HG02973 (cell line): Measurements from ENCODE around the gene S100A6.

Experiments used
- ATAC-seq: cut with Tn5 transposase; IDR thresholded peaks from one replicate; pipeline ENCODE4 v1.9.1; 2021; ENCODE audit warnings: moderate library complexity; ENCODE audit not compliant: unreplicated experiment

The S100A6 gene

DNA sequence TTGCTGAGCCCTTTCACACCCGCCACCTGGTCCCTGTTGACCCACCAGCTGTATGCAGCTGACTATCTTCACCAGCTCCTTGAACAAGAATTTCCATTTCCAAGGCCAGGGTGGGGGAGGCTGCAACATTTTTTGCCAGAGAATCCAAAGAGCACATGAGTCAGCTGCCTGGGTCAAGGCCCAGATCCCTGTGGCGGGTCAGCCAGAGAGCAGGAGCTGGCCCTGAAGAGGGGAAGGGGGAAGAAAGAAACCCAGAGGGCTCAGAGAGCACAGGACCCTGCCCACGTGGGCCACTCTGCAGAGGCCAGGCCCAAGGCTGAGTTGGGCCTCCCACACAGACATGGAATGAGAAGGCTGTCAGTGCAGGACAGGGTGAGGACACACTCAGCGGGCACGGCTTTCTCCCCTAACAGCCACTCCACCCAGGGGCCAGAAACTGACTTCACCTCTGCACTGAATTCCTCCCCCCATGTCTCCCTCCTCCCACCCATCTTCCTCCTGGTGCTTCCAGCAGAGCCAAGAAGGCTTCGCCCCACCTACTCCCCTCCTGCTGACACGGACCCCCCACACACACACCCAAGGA lies 28.9 kb downstream of the S100A6 start:
- no peak for ATAC-seq

DNA sequence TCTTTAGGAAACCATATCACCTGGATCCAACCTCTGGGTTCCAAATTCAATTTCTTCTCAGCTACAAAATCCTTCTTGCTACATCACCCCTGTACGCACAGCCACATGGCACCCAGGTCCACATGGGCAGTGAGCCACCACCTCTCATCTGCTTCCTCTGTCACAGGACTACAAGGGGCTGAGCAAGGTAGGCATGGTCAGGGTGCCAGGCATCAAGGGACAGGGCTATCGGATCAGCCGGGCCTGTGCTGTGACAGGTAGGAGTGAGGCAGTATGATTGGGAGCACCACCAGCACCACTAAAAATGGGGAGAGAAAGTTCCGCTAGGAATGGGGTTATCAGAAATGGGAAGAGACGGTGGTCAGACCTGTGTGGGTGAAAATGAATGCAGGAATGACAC lies 29.4 kb downstream of the S100A6 start:
- ATAC-seq, result no peak

DNA sequence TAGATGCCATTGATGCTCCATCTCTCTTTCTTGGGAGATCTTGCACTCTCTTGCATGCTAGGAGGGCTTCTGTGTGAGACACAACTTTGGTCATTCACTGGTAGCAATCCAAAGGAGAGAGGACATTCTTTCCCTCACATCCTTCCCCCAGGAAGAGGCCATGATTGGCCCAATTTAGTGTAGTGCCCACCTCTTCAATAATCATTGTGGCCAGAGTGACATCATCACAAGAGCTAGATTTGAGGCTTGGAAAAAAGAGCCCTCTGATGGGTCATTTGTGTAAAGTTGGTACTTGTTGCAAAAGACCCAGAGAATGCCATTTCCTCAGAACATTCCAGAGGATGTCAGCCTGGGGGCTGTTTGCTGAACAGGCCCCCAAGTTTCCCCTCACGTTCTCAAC lies 30.2 kb downstream of the S100A6 start:
- ATAC-seq, result no peak

DNA sequence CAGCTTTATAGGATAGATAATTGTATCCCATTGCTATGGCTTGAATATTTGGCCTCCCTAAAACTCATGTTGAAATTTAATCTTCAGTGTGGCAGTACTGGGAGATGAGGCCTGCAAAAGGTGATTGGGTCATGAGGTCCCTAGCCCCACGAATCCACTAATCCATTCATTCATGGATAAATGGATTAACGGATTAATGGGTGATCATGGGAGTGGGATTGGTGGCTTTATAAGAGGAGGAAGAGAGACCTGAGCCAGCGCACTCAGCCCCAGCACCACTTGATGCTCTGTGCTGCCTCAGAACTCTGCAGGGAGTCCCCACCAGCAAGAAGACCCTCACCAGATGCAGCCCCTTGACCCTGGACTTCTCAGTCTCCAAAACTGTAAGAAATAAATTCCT lies 32.0 kb downstream of the S100A6 start:
- ATAC-seq, result no peak

DNA sequence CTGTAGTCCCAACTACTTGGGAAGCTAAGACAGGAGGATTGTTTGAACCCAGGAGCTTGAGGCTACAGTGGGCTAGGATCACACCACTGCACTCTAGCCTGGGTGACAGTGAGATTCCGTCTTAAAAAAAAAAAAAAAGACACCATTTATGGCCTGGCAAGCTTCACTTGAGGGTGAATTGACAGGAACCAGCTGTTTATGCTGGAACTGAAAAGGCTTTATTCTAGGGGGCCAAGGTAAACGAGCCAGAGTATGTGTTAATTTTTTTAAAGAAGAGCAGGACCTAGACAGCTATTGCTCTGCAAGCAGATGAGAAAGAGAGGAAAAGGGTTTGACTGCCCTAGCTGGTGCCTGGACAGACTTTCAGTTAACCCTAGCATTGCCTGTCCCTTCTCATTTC lies 37.0 kb downstream of the S100A6 start:
- no peak for ATAC-seq

DNA sequence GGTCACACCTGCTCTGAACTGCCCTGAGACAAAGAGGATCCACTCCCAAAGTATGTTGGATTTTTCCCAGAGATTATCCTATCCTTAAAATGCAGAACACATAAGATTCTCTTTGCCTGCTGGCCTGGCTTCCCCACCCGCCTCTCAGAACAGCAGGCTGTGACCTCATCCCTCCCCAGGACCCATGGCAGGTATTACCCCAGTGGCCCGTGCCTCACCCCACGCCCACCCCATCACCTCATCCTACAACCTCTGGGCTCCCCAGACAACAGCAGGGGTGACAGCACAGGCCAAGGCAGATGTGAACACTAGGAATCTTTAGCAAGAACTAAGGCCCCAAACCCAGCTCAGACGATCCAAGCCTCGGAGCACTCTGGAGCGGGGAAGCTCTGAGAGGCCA lies 40.3 kb downstream of the S100A6 start:
- no peak for ATAC-seq

DNA sequence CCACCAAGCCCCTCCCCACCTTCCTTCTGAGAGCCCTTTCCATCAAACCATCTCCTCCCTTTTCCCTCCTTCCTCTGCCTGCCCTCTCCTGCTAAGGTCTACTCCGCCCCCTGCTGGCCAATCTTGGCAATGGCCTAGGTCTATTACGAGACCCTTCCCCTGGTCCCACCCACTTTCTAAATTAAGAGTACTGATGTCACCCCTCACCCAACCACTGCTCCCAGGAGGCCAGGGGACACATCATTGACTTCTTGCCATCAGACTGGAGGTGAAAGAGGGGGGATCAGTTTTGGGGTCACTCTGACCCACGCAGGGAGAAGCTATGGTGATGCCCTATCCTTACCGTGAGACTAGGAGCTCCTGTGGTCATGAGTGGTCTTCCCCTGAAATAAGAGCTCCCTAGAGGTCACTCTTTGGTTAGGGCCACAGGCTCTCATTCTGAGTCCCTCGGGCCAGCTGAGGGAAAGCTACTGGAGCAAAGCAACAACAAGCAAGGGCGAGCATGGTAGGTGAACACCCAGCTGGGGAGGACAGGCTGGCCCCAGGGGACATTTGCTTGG lies 40.7 kb downstream of the S100A6 start:
- ATAC-seq, result no peak

DNA sequence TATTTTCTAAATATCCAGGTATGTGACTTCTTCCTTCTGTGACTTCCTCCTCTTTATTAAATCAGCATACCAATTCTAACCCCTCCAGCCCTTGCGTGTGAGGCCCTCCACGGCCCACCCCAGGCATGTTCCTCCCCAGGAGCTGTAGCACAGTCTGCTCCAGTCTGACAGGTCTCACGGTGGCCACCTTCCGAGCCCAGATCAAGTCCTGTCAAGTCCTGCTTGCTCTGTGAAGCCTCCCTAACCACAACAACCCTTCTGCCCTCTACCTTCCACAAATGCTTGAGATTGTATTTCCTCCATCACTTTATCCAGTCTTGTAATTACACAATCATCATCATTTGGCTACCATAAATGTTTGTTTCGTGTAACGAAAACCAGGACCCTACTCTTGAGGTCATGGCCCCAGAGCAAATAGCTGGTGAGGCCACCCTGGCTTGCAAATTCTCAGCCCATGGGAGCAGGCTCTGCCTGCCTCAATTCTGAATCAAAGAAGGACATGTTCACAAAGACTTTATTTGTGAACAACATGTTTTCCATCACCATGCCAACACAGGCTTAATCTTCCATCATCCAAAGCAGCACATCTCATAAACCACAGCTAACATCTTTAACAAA lies 42.3 kb downstream of the S100A6 start:
- no peak for ATAC-seq

DNA sequence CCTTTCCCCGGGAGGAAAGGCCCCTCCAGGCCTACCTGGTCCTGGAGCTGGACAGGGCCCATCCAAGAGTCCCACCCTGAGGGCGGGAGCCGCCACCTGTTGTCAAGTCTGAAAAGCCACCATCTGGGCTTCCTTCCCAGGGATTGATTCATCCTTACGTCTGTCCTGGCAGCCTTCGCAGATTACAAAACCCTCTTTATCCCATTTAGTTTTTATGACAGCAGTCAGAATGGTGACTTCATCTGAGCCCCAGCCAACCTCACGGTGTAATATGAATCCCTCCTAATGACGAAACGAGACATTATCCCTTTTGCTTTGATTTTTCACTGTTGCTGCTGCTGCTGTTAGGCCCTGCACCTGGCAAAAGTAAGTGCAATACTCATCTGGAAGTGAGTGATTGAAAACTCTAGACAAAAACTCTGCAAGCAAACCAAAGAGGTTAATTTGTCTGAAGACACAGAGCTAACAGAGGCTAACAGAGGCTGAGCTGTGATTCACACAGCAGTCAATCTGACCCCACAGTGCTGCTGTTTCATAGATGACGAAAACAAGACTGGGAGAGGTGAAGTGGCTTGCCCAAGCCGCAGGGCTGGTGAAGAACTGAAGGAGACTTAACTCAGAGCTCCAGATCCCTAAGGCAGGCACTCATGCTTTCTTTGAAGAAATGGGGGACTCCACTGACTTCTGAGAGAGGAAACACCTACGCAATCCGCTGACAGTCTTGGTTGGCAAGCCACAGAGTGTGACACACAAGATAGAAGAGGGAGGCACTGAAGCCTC lies 45.3 kb downstream of the S100A6 start:
- ATAC-seq, result no peak

DNA sequence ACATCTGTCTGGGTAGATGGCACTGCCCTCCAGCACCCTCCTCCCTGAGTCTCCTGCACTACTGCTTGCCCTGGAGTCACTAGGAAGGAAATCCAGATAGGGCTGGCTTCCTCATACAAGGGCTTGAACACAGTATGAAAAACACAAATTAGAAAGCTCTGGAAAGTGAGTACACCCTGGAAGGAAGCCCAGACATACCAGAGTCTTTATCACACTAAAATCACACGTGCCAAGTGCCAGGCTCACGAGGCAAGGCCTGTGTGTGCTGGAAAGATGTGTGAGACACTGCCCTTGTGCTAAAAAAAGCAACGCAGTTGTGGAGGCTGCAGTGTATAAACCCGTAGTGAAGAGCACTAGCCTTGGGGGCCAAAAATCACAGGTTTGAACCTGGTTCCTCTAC lies 47.1 kb downstream of the S100A6 start:
- ATAC-seq, result no peak

DNA sequence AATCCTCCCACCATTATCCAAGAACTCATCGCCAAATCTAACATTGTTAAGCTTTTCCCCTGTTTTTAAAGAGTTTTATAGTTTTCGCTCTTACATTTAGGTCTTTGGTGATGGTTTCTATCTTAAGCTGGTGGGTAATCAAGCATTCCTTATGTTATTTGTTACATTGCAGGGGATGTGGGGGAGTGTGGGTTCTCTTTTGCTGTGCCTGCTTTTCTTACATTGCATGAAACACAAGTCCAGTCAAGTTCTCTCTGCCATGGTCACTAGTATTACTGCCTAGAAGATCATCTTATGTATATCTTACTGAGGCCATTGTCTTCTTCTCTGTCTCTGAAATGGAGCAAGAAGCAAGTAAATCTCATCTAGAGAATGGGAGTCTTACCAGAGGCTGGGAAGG lies 48.1 kb downstream of the S100A6 start:
- ATAC-seq, result no peak

DNA sequence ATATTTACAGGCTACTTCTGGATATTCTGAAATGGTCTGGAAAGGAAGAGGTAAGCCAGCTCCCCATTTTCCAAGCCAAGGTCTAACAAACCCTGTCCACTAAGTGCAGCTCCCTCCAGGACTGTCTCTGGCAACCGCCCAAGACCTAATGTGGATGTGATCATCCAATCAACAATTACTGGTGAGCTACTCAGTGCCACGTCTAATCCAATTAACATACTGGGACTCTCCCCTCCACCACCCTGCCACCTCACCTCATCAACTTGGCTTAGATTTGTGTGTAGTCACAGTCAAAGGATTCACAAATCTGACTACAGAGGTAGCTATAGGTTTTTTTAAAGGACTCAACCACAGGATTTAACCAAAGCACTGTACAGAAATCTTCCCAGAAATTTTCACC lies 49.9 kb downstream of the S100A6 start:
- no peak for ATAC-seq
